ENCODE data around the gene CAPN12. TPM values are rescaled to one million over a fixed set of nuclear protein-coding genes. Genes with fewer than 3 reads are reported as not detected.

CAPN12 gene
- polyA plus RNA-seq, 3 donors: 1.8 TPM; not detected in 2

GRCh38 chr19:38710416-38710702, 33.9 kb downstream of the CAPN12 start:
- Mint-ChIP-seq H3K27me3 (ENCODE audit: low read depth in 3 of 3) (no peaks in the 10 kb centered on the region), H3K36me3 (peaks cover 82 to 97% of the 10 kb centered on the region in 2 donors), H3K4me1 (no peaks in the 10 kb centered on the region), H3K4me3 (no peak overlapping the region), H3K27ac (peak overlapping the region in 1 of 7 donors; percentile 19), H3K9me3 (peaks cover 0 to 2% (median 0%) of the 10 kb centered on the region in 7 donors)
- H4K20me1 ChIP-seq (ENCODE audit: insufficient read depth, low read length): peaks cover 1% of the 10 kb centered on the region
- no peak overlapping the region for H2AFZ ChIP-seq (ENCODE audit: insufficient read depth, low read depth, low read length, poor library complexity, severe bottlenecking)
- H3K4me3 ChIP-seq (replicated peaks in 1 of 3; ENCODE audit: low read depth in 2 of 3, low read length in 3 of 3): no peak overlapping the region
- H3K27me3 ChIP-seq (ENCODE audit: control insufficient read depth in 2 of 2, insufficient read depth in 2 of 2, low read length in 2 of 2): no peaks in the 10 kb centered on the region
- H3K4me2 ChIP-seq (replicated peaks; ENCODE audit: extremely low read depth, low read length, poor library complexity, severe bottlenecking): no peak overlapping the region
- H3K4me1 ChIP-seq (ENCODE audit: control insufficient read depth in 1 of 2, insufficient read depth in 2 of 2, low read length in 2 of 2): no peaks in the 10 kb centered on the region
- WGBS (ENCODE audit: insufficient coverage): 94% methylated on average over 2 of the region's 2 CpGs
- H3K79me2 ChIP-seq (ENCODE audit: insufficient read depth, low read length): peaks cover 9% of the 10 kb centered on the region
- DNase-seq: no peak
- H3K9ac ChIP-seq (ENCODE audit: insufficient read depth, low read length, poor library complexity, severe bottlenecking): no peak overlapping the region
- intact Hi-C loops (cut with micrococcal nuclease): no loop called here
- no peaks in the 10 kb centered on the region for H3K9me3 ChIP-seq (replicated peaks in 1 of 2; ENCODE audit: control insufficient read depth in 1 of 2, insufficient read depth in 1 of 2, low read length in 2 of 2)
- peaks cover 92 to 100% of the 10 kb centered on the region in 2 donors for H3K36me3 ChIP-seq (replicated peaks in 1 of 2; ENCODE audit: control insufficient read depth in 1 of 2, insufficient read depth in 2 of 2, low read length in 2 of 2)
- no peak overlapping the region for H3K27ac ChIP-seq (ENCODE audit: low read depth in 1 of 2, low read length in 2 of 2)
- no peak for TF ChIP-seq CTCF (IDR thresholded peaks at IDR 0.05)

GRCh38 chr19:38709671-38710415, 34.4 kb downstream of the CAPN12 start:
- Histone ChIP-seq H3K4me1 (ENCODE audit: control insufficient read depth in 1 of 2, insufficient read depth in 2 of 2, low read length in 2 of 2) (no peaks in the 10 kb centered on the region), H3K9ac (ENCODE audit: insufficient read depth, low read length, poor library complexity, severe bottlenecking) (no peak overlapping the region), H3K4me3 (replicated peaks in 1 of 3; ENCODE audit: low read depth in 2 of 3, low read length in 3 of 3) (no peak overlapping the region), H3K27me3 (ENCODE audit: control insufficient read depth in 2 of 2, insufficient read depth in 2 of 2, low read length in 2 of 2) (no peaks in the 10 kb centered on the region), H4K20me1 (ENCODE audit: insufficient read depth, low read length) (peaks cover 5% of the 10 kb centered on the region), H2AFZ (ENCODE audit: insufficient read depth, low read depth, low read length, poor library complexity, severe bottlenecking) (no peak overlapping the region), H3K27ac (ENCODE audit: low read depth in 1 of 2, low read length in 2 of 2) (peak overlapping the region in 1 of 2 donors; percentile 38), H3K9me3 (replicated peaks in 1 of 2; ENCODE audit: control insufficient read depth in 1 of 2, insufficient read depth in 1 of 2, low read length in 2 of 2) (no peaks in the 10 kb centered on the region), H3K79me2 (ENCODE audit: insufficient read depth, low read length) (peaks cover 11% of the 10 kb centered on the region), H3K4me2 (replicated peaks; ENCODE audit: extremely low read depth, low read length, poor library complexity, severe bottlenecking) (no peak overlapping the region), H3K36me3 (replicated peaks in 1 of 2; ENCODE audit: control insufficient read depth in 1 of 2, insufficient read depth in 2 of 2, low read length in 2 of 2) (peaks cover 97 to 100% of the 10 kb centered on the region in 2 donors)
- Mint-ChIP-seq H3K36me3 (peaks cover 84 to 98% of the 10 kb centered on the region in 2 donors), H3K4me3 (no peak overlapping the region), H3K4me1 (no peaks in the 10 kb centered on the region), H3K27ac (peak overlapping the region in 4 of 7 donors; percentile 43 to 86 (median 74)), H3K27me3 (ENCODE audit: low read depth in 3 of 3) (no peaks in the 10 kb centered on the region), H3K9me3 (peaks cover 0 to 2% (median 0%) of the 10 kb centered on the region in 7 donors)
- TF ChIP-seq CTCF (IDR thresholded peaks at IDR 0.05): no peak
- intact Hi-C loops (cut with micrococcal nuclease): no loop called here
- WGBS (ENCODE audit: insufficient coverage): 97% methylated on average over 23 of the region's 27 CpGs
- no peak for DNase-seq
